RKO (cell line): ENCODE data around the gene RAPGEF2.
"Not testable (repeated sequence)": the region's sequence is repeated elsewhere in the genome, so short reads cannot be mapped to it uniquely, and the experiment has no call there.

Experiments
- DNase-seq: peaks from one replicate; pipeline ENCODE4 v3.0.0-alpha.2; 2016; ENCODE audit warnings: low spot score

The RAPGEF2 gene

DNA sequence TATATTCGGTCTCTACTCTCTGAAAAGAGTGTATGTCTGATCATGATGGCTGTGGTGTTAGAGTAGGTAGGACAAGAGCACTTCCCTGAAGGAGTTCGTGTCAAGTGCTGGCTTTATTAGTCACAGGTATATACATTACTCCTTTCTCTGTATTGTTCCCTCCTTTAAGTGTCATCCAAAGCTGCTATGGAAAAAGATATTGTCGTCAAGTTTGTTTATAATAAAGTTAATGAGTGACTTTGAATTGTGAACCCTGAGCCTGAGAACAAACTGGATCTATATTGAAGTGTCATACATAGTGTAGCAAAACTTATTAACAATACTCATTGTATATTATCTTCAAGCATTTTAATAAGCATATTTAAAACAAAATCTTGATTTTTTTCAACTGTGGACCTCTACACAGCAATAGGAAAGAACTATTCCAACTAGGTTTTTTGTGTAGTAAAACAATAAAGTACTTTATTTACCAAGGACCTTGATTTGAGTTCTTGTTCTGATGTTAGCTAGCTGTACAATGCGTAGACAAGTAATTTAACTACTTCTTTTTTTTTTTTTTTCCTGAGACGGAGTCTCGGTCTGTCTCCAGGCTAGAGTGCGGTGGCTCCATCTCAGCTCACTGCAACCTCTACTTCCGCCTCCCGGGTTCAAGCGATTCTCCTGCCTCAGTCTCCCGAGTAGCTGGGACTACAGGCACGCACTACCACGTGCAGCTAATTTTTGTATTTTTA is 177.7 kb downstream of the RAPGEF2 start:
- no peak for DNase-seq

DNA sequence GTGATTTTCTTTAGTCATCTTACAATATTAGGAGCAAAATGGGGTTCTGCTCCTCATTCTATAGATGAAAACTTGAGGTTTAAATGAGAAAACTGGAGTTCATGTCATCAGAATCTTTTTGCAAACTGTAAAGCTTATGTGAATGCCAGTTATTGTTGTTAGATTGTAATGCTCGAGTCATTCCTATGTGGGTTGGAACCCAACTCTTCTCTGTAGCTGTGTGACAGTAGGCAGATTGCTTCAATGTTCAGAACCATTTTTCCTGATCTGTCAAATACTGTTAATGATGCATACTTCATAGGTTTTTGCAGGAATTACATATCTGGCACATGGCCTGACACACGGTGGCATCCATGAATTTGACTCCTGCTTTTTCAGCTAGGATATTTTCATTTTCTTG is 178.9 kb downstream of the RAPGEF2 start:
- DNase-seq, result no peak

DNA sequence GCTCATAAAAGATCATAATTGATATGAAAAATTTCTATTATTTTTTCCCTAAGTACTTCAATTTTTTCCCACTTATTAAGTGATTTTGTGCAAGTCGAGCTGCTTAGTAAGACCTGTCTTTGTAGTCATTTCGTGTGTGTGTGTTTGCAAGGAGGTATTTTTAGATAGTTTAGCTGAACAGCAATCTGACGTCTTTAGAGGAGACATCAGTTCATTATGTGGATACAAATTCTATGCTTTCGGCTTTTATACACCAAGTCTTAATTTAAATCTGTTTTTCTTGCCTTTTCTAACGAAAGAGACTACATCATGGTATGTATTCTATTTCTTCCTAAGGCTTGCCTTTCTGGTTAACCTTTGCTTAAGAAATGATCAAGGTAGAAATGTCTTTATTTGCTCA is 179.4 kb downstream of the RAPGEF2 start:
- DNase-seq, result no peak

DNA sequence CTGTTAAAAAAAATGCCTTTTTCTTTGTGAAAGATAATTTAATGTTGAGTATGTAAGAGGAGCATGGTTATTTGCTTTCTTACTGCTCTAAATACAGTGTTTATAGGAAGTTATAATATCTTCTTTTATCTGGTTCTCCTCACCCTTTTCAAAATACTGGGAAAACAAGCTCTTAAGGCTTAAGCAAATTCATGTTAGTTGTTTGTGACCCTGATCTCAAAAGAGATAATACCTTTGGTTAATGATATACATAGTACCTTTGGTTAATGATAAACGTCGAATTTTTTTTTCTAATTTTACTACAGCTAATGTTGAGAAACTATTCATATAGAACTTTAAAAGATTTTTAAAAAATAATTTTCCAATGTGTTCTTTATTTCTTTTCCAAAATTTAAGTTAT is 180.1 kb downstream of the RAPGEF2 start:
- no peak for DNase-seq

DNA sequence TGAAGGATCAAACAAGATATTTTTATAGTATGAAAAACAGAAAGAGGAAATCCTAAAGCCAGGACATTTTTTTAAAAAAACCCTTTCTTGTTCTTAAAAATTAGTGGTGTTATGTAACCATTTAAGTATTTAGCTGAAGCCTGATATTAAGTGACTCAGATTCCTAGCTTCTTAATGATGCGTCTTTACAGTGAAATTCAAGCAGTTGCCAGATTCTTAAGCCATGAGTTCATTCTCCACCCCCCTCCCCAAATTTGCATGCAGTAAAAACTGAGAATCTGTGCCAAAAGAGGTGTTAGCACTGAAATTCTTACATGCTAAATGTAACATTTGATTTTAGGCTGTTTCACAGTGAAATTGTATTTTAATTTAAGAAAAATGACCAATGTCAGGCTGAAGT is 180.8 kb downstream of the RAPGEF2 start:
- no peak for DNase-seq

DNA sequence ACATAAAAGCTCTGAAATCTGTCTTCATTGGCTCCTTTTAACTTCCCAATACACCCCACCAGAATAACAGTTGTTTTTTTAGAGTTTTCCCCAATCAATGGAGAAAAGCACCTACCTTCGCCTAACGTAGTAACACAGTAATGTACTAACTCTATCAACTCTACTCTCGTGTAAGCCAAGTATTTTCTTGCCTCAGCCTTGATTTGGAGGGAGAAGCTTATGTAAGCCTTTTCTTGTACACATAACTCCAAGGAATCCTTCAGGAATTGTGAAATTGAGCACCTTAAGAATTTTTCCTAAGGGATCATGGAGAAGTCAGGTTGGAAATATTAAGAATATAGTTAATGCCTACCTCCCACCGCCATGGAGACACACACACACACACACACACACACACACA is 181.2 kb downstream of the RAPGEF2 start:
- DNase-seq, result no peak

DNA sequence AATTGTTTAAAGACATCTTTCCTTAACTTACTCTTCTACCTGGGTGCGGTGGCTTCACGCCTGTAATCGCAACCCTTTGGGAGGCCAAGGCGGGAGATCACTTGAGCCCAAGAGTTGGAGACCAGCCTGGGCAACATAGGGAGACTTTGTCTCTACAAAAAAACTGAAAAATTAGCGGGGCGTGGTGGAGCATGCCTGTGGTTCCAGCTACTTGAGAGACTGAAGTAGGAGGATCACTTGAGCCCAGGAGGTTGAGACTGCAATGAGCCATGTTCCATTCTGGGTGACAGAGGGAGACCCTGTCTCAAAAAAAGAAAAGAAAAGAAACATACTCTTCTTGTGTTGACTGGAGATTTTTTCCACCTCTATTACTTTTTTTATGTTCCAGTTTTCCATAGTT is 181.9 kb downstream of the RAPGEF2 start:
- no peak for DNase-seq

DNA sequence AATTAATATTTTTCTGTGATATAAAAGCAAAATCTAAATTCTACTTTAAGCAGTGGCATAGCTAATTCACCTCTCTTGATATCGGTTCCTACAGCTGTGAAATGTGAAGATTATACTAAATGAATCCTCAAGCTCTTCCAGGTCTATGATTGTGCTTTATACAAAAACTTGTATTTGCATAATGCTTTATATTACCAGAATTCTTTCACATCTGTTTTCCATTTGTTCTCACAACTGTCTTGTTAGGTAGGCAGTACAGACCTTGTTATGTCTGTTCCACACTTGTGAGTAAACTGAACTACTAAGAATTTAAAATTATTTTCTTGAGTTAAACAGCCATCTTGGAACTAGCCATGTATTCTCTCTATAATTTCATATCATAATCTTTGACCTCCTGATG is 184.9 kb downstream of the RAPGEF2 start:
- no peak for DNase-seq

DNA sequence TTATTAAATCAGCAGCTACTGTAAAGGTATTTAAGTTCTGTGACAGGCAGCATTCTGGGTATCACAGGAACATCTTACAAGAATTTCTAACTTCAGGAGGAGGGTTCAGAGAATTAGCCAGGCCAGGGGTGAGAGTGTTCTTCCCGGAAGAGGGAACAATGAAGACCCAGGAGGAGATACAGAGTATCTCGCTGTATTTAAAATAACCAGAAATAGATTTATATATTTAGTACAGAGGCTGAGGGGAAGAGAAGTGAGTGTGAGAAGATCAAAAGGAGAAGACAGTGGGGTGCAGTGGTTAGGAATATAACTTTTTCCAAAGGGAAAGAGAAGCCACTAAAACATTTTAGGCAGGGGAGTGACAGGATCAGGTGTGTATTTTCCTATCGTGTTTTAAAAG is 186.8 kb downstream of the RAPGEF2 start:
- DNase-seq, result no peak

DNA sequence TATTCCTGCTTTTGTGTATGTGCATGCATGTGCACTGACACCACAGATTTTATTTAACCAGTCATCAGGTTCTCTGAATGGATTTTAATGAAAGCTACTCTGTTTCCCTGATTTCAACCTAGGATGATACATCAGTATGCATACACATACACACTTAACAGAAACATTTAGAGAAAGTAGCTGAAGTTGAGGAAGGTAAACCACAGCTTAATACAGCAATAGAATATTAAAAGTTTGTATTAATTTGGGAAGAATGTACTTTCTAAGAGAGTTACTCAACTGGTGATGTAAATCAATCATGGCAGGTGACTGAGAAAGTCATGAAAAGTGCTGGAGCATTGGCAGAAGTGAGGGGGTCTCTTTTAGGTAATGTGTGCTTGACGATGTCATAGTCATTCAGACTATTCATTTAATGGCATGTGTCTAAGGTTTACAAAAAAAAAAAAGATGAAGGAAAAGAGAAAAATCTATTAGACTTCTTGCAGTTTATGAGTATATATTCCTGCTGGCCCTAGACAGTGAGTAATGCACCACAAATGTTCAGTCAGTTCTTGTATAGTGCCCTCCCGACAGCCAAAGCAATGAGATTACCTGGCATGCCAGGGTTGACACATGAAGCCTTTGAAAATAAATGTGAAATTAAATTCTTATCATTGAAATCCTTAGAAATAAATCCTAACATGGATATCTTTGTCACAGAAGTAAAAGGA is 187.6 kb downstream of the RAPGEF2 start:
- no peak for DNase-seq

DNA sequence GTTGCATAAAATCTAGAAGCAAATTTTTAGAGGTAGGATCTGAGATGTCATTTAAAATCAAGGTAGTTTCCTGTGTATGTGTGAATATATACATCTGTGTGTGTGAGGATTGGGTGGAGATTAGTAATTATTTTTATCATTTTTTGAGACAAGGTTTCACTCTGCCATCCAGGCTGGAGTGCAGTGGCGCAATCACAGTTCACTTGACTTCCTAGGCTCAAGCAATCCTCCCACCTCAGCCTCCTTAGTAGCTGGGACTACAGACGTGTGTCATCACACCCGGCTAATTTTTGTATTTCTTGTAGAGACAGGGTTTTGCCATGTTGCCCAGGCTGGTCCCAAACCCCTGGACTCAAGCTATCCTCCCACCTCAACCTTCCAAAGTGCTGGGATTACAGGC is 188.3 kb downstream of the RAPGEF2 start:
- no peak for DNase-seq

DNA sequence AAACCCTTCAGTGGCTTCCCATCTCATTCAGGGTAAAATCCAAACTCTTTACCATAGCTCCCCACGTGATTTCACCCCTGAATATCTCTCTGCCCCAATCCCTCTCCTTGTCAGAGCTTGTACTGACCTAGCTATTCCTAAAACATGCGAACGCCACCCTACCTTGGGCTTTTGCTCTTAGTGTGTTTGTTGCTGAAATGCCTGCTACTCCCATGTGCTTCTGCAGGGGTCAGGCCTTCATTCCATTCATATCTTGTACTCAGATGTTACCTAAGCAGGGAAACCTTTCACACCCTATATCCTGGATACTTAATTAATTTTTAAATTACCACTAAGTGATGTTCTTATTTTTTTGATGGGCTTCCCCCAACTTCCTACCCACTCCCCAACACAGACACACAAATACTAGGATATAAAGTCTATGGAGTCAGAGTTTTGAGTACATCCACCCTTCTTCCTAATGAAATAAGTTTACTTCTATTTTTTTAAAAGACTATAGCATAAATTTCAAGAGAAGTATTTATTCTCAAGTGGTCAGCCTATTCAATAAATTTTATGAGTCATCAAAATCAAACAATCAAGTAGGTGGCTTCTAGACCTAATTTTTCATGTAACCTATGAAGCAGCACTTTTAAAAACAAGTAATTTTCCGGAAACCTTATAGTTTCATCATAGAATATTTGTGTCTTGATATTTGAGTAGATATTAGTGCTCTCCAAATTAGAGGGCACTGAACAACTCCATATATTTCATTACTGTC is 189.4 kb downstream of the RAPGEF2 start:
- DNase-seq, result no peak

DNA sequence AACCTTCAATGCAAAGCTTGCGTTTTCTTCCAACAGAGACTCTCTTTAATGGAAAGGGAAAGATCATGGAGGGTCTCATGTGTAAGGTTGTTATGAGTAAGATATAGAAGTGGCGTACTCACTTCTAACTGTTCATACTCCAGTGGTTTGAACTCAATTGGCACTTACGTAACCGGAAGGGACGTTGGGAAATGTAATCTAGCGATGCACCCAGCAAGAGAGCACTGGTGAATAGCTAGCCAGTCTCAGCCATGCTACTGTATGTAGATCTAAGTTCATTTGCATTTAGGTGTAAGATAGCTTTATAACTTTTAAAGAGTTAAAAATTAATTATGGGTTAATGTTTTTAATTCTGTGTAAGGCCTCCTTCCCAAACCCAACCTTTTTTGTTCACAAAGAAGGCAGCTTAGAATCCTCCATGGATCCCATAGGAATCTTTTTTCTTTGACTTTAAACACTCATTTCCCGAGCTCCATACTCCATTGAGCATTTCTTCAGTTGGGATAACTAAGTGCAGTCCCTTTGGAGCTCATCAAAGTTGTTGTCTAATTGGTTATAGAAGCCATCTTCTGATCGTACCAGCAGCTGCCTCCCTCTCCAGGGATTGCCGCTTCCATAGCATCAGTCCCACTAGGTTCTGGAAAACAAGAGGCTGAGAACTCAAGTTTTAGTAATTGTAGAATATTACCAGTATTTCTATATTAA is 191.1 kb downstream of the RAPGEF2 start:
- no peak for DNase-seq

DNA sequence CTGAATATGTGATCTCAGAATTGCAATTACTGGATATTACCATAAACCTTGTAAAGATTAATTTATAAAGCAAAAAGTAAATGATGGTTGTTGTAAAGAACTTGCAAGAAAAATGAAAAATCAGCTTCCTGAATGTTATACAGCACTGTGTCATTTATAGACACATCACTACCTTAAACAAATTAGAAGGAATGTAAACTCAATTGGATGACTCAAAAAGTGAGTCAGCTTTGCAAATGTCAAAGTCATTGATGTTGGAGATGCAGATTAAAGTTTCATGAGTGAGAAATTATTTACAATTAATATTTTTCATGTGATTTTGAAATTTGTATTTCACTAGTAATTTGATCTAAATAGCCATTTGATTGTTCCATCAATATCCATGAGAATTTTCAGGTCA is 193.2 kb downstream of the RAPGEF2 start:
- DNase-seq, result peak; percentile 56

DNA sequence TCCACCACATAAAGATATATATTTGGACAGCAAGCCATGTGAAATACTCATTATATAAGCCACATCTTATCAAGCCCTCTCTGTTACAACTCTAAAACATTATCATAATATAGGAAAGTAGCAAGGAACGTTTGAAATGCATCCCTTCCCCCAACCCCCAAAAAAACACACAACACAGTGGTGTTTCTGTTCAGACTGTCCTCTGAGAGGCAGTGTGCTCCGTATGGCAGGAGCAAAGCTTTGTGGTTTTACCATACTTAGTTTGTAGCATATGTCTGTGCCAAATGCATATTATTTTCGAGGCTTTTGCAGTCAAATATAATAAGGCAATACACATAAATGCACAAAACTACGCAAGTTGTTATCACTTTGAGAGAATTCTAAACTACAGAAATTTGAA is 194.2 kb downstream of the RAPGEF2 start:
- DNase-seq, result no peak

DNA sequence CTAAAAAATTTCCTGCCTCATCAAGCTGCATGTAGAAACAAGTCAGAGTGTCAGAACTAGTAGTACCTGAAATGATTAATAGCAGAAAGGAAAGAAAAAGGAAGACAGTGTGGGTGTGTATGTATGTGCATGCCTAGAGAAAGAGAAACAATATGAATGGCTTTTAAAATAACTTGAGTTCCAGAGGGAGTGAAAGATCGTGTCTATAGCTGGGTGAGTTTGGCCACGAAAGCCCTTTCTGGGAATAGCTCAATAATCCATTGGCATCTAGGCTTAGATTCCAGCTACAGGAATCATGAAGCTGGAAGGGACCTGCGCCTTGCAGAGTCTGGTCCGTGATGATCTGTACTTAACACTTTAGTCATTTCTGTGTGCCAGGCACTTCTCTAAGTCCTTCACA is 195.6 kb downstream of the RAPGEF2 start:
- DNase-seq, result no peak

DNA sequence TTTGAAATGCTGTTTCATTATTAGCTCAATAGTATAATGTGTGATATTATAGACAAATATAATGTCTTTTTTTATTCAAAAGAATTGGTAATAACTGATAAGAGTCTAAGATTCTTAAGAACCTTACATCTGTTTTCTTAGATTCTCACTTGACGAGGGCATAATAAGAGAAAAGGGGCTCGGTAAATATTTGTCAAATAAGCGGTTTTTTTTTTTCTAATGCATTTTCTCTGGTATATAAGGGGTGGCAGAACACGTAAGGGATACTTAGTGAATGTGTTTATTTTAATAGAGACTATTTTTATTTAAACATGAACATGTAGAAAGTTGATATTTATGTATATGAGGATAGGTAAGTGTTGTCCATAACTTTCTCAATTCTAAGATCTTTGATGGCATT is 200.6 kb downstream of the RAPGEF2 start:
- no peak for DNase-seq

DNA sequence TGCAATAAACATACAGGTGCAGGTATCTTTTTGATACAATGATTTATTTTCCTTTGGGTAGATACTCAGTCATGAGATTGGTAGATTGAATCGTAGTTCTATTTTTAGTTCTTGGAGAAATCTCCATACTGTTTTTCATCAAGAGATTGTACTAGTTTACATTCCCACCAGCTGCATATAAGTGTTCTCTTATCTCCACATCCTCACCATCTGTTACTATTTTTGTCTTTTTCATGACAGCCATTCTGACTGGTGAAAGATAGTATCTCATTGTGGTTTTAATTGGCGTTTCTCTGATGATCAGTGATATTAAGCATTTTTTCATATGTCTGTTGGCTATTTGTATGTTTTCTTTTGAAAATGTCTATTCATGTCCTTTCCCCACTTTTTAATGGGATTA is 202.2 kb downstream of the RAPGEF2 start:
- DNase-seq, result no peak

DNA sequence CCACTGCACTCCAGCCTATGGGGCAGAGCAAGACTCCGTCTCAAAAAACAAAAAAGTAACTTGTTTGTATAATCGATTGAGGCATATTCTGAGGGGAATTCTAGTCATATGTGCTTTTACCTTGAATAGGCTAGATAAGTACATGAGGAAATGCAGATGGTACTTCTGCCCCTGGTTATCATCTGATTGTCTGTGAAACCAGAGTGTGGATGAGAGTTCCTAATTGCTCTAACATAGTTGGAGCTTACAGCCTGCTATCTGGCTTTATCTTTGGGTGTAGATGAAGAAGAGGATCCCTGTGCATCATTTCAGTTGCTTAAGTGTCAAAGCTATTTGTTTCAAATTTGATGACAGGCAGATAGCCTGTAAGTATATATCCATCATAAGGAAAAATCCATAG is 205.1 kb downstream of the RAPGEF2 start:
- no peak for DNase-seq

DNA sequence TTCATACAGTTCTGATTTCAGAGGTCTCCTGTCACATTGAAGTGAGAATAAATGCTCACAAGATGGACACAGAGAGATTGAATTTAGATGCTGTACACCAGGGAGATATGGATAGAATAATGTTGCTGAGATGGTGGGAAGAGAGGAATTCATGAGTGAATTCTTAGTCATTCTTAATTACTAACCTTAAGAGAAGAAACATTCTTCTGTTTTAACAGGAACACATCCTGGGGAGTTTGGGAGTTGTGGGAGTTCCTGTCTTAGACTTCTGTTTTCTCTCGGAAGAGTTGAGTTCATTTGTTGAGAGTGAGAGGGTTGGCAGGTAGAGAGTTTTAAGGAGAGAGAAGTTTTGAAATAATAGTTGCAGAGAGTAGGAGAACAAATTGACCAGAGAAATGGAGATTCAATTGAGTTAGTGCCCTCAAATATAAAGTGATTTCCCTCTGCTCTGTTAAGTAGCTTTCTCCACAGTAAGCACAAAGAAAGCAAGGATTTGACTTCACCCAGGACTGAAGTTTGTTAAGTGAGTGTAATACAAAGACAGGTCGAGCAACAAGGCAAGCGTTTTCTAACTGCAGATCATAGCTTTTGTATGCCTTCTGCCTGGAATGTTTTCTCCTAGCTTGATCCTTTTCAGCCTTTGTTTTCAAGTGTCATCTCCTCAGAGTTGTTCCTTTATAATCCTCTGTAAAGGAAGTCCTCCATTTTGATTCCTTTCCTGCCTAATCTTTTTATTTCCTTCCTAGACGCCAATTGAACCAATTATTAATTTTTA is 205.9 kb downstream of the RAPGEF2 start:
- DNase-seq, result no peak

DNA sequence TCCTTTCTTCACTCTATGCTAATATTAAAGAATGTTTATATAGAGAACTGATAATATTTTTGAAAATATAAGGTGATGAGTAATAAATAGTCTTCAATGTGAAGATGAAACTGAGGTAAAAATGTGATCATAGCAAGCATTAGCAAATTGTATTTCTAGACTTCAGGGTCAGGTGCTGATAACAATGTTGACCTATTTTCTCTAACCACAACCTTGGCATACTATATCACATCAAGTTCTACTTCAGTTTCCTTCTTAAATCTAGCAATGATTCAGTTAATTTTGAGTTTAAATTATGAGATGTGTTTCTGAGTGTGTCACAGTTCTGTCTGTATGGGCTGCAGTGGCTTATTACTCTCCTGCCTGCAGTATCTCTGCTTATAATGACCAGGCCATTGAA is 209.4 kb downstream of the RAPGEF2 start:
- DNase-seq, result no peak

DNA sequence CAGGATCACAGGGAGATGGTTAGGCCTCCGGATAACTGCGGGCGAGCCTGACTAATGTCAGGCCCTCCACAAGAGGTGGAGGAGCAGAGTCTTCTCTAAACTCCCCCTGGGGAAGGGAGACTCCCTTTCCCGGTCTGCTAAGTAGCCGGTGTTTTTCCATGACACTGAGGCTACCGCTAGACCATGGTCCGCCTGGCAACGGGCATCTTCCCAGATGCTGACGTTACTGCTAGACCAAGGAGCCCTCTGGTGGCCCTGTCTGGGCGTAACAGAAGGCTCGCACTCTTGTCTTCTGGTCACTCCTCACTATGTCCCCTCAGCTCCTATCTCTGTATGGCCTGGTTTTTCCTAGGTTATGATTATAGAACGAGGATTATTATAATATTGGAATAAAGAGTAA is 213.0 kb downstream of the RAPGEF2 start:
- not testable (repeated sequence) for DNase-seq
